ENCODE results near the gene HPCAL1. TPM values are rescaled to one million over a fixed set of nuclear protein-coding genes. Genes with fewer than 3 reads are reported as not detected.

The HPCAL1 gene
- total and polyA plus RNA-seq, 2 of the 8 experiments (the other 6 are each of a cell fraction or from before 2014, with no cell fraction given) = 5.8 to 8.6 TPM

- Histone ChIP-seq H3K14ac (ENCODE audit: insufficient read length) (no peak overlapping the region), H2BK120ac (replicated peaks; ENCODE audit: low read depth, low read length) (no peak overlapping the region), H3K4me3 (ENCODE audit: extremely low read depth in 1 of 4, insufficient read depth in 2 of 4, low read depth in 3 of 4, low read length in 4 of 4) (no peak overlapping the region), H4K8ac (ENCODE audit: extremely low read depth, insufficient read depth, low read length) (peak overlapping the region; percentile 39), H4K20me1 (replicated peaks in 1 of 2; ENCODE audit: control insufficient read depth in 1 of 2, insufficient read depth in 2 of 2, low read length in 2 of 2) (no peaks in the 10 kb centered on the region), H2AFZ (ENCODE audit: low read length) (no peak overlapping the region), H2AK5ac (ENCODE audit: low read depth, low read length) (no peak overlapping the region), H3K36me3 (ENCODE audit: control insufficient read depth in 2 of 4, insufficient read depth in 4 of 4, low read length in 3 of 4) (no peaks in the 10 kb centered on the region), H2BK15ac (ENCODE audit: low read length) (no peak overlapping the region), H4K5ac (ENCODE audit: insufficient read length, low read depth, low read length) (no peak overlapping the region), H3K79me2 (ENCODE audit: control insufficient read depth in 1 of 2, insufficient read depth in 2 of 2, low read length in 2 of 2) (no peaks in the 10 kb centered on the region), H2BK20ac (ENCODE audit: low read length) (no peak overlapping the region), H2BK5ac (ENCODE audit: low read depth, low read length) (no peak overlapping the region), H3K27me3 (replicated peaks in 1 of 4; ENCODE audit: control insufficient read depth in 3 of 4, extremely low read depth in 1 of 4, insufficient read depth in 3 of 4, low read length in 3 of 4) (no peaks in the 10 kb centered on the region), H3K4ac (replicated peaks; ENCODE audit: insufficient read length, low read depth, low read length) (no peak overlapping the region), H2BK12ac (ENCODE audit: low read depth, low read length) (no peak overlapping the region), H4K91ac (replicated peaks; ENCODE audit: insufficient read length, low read length) (no peak overlapping the region), H3K23ac (ENCODE audit: insufficient read length) (no peak overlapping the region), H3K4me1 (replicated peaks in 1 of 4; ENCODE audit: control insufficient read depth in 3 of 4, insufficient read depth in 4 of 4, low read length in 3 of 4) (no peaks in the 10 kb centered on the region), H3K23me2 (ENCODE audit: low read depth, low read length) (no peaks in the 10 kb centered on the region; the same call in 1 of the 2 replicates), H3K56ac (replicated peaks; ENCODE audit: insufficient read length, low read depth, low read length) (no peak overlapping the region), H3K9ac (replicated peaks in 1 of 4; ENCODE audit: extremely low read depth in 1 of 4, low read depth in 3 of 4, low read length in 3 of 4) (no peak overlapping the region), H3K27ac (ENCODE audit: low read depth, low read length) (no peak overlapping the region), H3K4me2 (ENCODE audit: insufficient read depth in 1 of 2, low read depth in 2 of 2, low read length in 2 of 2) (no peak overlapping the region), H3K9me3 (ENCODE audit: insufficient read depth in 2 of 2, low read depth in 1 of 2, low read length in 1 of 2) (no peaks in the 10 kb centered on the region), H3K79me1 (ENCODE audit: low read depth, low read length) (no peaks in the 10 kb centered on the region), H3K18ac (ENCODE audit: extremely low read depth, low read length) (no peak overlapping the region)
- DNase-seq (ENCODE audit: low read depth in 1 of 2, low spot score in 2 of 2) (no peak), FAIRE-seq (no peak)
- POLR2A ChIA-PET (ENCODE audit: partially characterized antibody) = interaction anchor here (1.0 kb wide), 1 partner anchor 181 kb away, joined by 3 read pairs; no protein-coding TSS in a partner anchor
- TF ChIP-seq TCF12 (IDR thresholded peaks at IDR 0.05; ENCODE audit: low read depth, low read length) = no peak
- peak in 1 of 2 experiments; percentile 8; a peak in 1 of 4 replicates for TF ChIP-seq RAD21 (IDR thresholded peaks at IDR 0.05 in 1 of 2, conservative IDR thresholded peaks at IDR 0.05 in 1 of 2; ENCODE audit: low read depth in 2 of 2, low read length in 2 of 2)
- WGBS, 2 experiments (ENCODE audit: extremely low coverage in 1 of 2, insufficient coverage in 1 of 2, insufficient read length in 1 of 2, insufficient replicate concordance in 2 of 2, low coverage in 1 of 2, low lambda C conversion rate in 2 of 2, missing lambda C conversion rate in 1 of 2) = 85% methylated on average over 12 of the region's 18 CpGs; no CpG with 5 or more reads in 1 of the 2 experiments
- CTCF ChIA-PET (ENCODE audit: partially characterized antibody) = interaction anchor here (0.6 to 3.6 kb wide), 10 partner anchors 8 to 182 kb away, joined by 3 to 22 read pairs (median 4); no protein-coding TSS in a partner anchor
Observed at GRCh38 chr2:10253596-10254372, 48.9 kb upstream of the HPCAL1 start.
